HG03575 (cell line): ENCODE results near the gene ADGRF1.
"Not testable (repeated sequence)": the region's sequence is repeated elsewhere in the genome, so short reads cannot be mapped to it uniquely, and the experiment has no call there.

Experiments
- ATAC-seq: cut with Tn5 transposase; IDR thresholded peaks from one replicate; pipeline ENCODE4 v1.9.1; 2021; ENCODE audit not compliant: unreplicated experiment, insufficient number of reproducible peaks, low FRiP score; ENCODE audit errors: extremely low read depth

The ADGRF1 gene

GRCh38 chr6:46992391-46992790 lies 49.7 kb downstream of the ADGRF1 start:
- ATAC-seq, result not testable (repeated sequence)

DNA sequence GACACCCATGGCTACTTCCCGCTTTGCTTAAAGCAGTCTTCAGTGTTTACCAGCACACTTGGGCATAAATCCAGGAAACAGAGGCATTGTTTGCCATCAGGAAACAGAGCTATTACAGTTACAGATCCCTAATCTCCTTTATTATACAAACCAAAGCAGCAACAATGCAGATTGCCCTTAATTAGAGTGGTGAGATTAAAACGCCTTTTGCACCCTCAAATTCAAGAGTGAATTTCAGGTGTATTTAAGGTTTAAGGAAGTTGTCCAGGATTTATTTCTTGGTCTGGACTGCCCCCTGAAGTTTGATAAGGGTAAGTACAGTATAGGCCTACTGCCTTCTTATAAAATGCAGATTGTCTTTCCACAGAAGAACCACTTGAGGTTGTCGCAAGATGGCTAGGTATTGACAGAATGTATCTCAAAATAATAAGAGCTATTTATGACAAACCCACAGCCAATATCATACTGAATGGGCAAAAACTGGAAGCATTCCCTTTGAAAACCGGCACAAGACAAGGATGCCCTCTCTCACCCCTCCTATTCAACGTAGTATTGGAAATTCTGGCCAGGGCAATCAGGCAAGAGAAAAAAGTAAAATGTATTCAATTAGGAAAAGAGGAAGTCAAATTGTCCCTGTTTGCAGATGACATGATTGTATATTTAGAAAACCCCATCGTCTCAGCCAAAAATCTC lies 51.2 kb downstream of the ADGRF1 start:
- not testable (repeated sequence) for ATAC-seq

- ATAC-seq, result no peak
Measured at GRCh38 chr6:46990031-46990644, 52.0 kb downstream of the ADGRF1 start.

GRCh38 chr6:46989398-46989797 lies 52.7 kb downstream of the ADGRF1 start:
- no peak for ATAC-seq

DNA sequence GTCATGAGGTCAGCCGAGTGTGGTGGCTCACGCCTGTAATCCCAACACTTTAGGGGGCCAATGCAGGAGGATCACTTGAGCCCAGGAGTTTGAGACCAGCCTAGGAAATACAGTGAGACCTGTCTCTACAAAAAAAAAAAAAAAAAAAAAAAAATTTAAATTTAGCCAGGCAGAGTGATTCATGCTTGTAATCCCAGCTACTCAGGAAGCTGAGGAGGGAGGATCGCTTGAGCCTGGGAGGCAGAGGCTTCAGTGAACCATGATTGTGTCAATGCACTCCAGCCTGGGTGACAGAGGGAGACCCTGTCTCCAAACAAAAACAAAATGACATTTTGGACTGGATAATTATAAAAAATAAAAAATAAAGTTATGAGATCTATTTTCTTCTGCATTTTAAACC lies 56.2 kb downstream of the ADGRF1 start:
- no peak for ATAC-seq

GRCh38 chr6:46983007-46983411 lies 59.1 kb downstream of the ADGRF1 start:
- ATAC-seq, result no peak

GRCh38 chr6:46979206-46979605 lies 62.9 kb downstream of the ADGRF1 start:
- no peak for ATAC-seq

- no peak for ATAC-seq
Measured at GRCh38 chr6:46974786-46975185, 67.3 kb downstream of the ADGRF1 start.

DNA sequence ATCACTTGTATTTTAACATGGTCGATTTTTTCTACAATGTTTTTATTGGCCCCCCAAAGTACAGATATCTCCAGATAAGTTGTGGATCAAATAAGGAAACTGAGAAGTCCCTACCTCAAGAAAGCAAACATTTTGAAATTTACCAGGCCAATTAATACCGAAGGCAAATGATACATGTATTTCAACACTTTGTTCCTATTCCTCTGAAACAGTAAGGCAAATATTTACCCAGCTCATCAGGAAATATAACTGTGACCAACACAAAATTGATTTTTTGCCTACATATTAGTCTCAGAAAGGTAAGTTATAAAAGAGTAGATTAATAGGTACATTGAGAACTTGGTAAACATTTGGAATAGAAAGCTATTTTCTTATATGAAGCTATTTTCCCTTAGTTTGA lies 69.1 kb downstream of the ADGRF1 start:
- ATAC-seq, result no peak

- no peak for ATAC-seq
Measured at GRCh38 chr6:46972531-46972930, 69.6 kb downstream of the ADGRF1 start.

DNA sequence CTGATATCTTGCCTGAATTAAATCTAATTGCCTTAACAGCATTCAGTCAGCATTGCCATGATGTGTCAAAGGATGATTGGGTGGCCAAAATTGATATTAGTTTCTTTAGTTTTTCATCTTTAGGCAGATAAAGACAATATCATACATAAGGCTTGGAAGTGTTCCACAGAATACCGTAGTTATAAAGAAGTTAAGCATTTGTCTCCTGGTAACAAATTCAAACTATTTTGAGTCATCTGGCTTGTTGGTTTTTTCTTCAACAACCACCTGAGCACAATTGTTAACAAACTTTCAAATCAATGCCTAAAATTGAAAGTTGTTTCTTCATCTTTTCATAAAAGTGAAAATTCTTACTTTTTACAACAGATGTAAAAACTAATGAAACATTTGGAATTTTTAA lies 72.9 kb downstream of the ADGRF1 start:
- no peak for ATAC-seq

DNA sequence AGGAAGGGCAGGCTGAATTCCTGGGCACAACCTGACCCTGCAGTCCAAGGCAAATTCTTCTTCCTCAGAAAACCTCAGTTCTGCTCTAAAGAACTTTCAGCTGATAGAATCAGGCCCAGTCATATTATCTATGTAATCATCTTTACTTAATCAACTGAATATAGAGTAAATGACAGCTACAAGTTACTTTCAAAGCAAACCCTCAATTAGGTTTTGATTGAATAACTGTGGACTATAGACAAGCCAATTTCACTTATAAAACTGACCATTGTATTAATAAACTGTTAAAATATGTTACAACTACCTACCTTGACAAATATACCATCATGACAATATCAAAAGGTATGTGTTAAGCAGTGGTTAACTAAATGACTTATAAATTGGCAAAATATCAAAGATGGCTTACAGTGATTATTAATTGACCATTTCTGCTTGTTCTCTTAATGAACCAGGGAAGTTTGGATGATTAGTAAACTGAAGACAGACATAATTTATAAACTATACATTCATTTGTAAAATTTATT lies 74.2 kb downstream of the ADGRF1 start:
- ATAC-seq, result no peak

DNA sequence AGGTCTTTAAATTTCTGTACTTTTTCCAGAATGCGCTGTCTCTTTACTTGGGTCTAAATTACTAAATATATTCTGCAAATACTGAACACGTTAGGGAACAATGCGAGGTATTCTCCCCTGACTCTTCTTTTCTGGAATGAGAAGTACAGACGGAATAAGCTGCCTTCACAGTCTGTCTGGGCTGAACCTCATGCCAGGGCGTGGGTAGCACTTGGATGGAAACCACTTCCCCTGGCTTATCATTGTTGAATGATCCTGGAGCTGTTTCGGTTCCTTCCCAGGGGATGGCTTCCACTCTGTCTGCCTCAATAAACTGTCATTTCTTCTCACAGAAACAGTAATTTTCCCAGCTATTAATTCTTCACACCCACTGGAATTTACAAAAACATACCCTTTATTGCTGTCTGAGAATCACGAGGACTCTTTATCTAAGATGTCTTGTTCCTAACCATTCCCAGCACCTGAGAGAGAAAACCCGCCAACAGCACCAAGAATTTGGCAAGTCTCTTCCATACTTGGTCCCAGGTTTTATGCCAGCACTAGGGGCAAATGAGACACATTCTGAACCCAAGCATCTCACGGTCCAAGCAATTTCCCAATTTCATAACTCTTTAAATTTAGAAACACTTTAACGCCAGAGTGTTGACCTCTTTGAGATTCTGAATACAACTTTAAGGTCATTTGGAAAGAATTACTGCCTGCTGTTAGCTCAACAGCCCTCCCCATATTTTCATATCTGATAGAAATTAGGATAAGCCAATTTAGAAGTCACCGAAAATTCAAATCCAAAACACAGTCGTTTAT lies 77.2 kb downstream of the ADGRF1 start:
- ATAC-seq, result no peak

- no peak for ATAC-seq
Measured at GRCh38 chr6:46963626-46964025, 78.5 kb downstream of the ADGRF1 start.

DNA sequence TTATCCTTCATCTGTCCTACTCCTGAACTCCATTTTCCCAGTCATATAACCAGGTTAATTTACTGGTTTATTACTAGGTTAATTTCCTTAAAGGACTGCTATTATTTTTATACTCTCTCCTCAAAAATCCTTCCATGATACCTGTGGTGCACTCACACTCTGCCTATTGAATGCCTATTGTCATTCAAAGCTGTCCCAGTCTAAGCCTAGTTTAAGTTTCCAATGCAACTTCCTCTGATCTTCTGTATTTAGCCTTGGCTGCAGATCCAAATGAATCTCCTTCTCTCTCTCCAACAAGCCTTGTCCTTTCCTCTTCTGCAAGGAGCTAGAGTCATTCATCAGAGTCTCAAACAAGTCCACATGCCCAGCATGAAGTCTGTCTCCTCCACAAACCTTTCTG lies 79.1 kb downstream of the ADGRF1 start:
- ATAC-seq, result no peak

DNA sequence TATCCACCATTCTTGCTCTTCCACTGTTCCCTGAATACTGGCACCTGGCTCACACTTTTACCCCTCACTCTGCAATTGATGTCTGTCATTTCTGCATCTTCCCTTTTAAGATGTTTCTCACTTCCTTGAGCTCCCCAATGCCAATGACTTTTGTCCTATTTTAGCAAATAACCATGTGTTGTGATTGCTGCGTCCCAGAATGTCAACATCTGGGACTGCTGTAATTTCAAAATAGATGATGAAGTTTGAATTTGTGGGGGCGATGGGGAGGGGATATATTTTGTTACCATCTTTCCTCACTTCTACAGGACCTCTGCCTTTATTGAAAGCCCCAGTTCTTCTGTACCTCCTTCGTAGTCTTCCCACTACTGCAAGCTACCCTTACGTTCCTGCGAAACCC lies 80.4 kb downstream of the ADGRF1 start:
- ATAC-seq, result no peak

GRCh38 chr6:46961232-46961631 lies 80.9 kb downstream of the ADGRF1 start:
- no peak for ATAC-seq

GRCh38 chr6:46959419-46959818 lies 82.7 kb downstream of the ADGRF1 start:
- ATAC-seq, result no peak

GRCh38 chr6:46956409-46956808 lies 85.7 kb downstream of the ADGRF1 start:
- ATAC-seq, result no peak
